Measurements from ENCODE around the gene S100A7. TPM values are rescaled to one million over a fixed set of nuclear protein-coding genes. Genes with fewer than 3 reads are reported as not detected.

S100A7 gene
- total and polyA plus RNA-seq, 4 donors = not detected

DNA sequence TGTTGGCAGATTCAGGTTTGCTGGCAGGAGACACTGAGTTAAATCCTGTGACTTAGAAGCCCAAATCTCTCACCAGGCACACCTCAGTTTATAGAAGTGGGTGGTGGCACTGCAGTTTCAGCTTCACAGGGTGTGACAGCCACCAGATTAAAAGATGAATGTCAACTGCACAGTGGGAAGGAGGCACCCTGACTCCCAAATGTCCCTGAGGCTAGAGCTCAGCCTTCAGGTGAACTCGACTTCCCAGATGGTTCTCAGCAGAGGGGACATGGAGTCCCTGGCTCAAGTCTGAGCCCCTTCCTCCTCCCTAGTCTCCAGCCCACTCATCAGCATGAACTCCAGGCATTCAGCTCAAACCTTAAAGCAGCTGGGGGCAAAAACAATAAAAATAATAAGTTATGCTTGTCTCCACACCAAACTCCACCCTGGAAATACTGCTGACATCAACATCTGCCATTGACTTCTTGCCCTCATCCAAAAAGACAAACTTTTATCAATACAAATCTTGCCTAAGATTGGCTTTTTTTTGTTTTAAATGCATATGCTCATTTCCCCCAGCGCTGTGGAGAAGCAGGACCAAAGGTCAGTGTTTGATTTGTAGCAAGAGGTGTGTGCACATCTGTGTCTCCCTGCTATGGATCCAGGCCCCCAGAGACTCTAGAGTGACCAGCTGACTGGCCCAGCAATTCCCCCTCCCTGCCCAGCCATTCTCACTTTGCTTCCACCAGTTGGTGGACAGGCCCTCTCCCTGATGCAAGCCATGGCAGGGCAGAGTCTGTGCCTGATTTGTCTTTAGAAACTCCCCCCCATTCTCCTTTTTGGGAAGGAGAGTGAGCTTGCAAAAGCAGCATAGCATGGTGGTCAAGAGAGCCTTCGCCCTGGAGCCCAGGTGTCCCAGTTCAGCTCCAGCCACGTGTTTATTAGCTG is 18.5 kb upstream of the S100A7 start:
- DNase-seq (ENCODE audit: low spot score) = no peak

DNA sequence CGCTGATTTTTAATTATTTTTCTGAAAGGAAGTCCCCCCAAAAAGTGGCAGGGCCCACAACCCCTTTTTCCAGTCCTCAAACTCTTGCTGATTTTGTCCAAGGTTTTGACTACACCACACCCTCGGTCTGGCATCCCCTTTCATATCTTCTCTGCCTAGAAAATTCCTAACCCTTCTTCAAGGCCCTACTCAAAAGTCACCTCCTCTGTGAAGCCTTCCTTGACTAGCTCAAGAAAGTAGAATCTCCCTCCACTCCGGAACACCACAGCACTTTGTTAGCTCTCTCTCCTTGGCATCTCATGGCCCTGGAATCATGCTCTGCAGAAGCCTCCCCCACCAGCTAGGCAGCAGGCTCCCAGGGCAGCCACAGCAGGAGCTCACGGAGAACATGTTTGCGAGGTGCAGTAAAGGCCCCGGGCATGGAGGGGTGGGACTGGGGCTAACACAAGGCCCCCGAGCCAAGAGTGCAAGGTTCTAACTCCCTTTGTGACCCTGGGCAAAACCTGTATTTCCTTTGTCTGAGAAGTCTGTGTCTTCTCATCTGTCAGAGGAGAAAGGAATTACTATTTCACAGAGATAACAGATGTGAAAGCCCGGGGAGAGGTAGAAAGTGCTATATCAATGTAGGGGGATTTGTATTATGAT is 17.7 kb upstream of the S100A7 start:
- no peaks in the 10 kb centered on the region for H3K36me3 ChIP-seq (ENCODE audit: control insufficient read depth in 4 of 4, insufficient read depth in 3 of 4, low read depth in 1 of 4, low read length in 3 of 4)
- WGBS = 69% methylated on average over 8 of the region's 8 CpGs
- no peak overlapping the region for H3K9ac ChIP-seq (ENCODE audit: low read depth in 1 of 2, low read length in 2 of 2)
- peaks cover 0 to 4% (median 1%) of the 10 kb centered on the region in 4 donors for H3K27me3 ChIP-seq (ENCODE audit: control insufficient read depth in 4 of 4, insufficient read depth in 4 of 4, low read length in 3 of 4)
- DNase-seq (ENCODE audit: low spot score) = no peak
- no peak overlapping the region for H3K4me3 ChIP-seq (ENCODE audit: low read depth in 1 of 3, low read length in 3 of 3)
- peaks cover 0 to under 1% (median 0%) of the 10 kb centered on the region in 4 donors for H3K9me3 ChIP-seq (ENCODE audit: control insufficient read depth in 4 of 4, low read length in 3 of 4)
- no peaks in the 10 kb centered on the region for H3K4me1 ChIP-seq (ENCODE audit: control insufficient read depth in 4 of 4, insufficient read depth in 4 of 4, low read length in 3 of 4)
- no peak overlapping the region for H3K27ac ChIP-seq (ENCODE audit: low read depth in 1 of 2, low read length in 2 of 2)
- TF ChIP-seq, protein P1, sequence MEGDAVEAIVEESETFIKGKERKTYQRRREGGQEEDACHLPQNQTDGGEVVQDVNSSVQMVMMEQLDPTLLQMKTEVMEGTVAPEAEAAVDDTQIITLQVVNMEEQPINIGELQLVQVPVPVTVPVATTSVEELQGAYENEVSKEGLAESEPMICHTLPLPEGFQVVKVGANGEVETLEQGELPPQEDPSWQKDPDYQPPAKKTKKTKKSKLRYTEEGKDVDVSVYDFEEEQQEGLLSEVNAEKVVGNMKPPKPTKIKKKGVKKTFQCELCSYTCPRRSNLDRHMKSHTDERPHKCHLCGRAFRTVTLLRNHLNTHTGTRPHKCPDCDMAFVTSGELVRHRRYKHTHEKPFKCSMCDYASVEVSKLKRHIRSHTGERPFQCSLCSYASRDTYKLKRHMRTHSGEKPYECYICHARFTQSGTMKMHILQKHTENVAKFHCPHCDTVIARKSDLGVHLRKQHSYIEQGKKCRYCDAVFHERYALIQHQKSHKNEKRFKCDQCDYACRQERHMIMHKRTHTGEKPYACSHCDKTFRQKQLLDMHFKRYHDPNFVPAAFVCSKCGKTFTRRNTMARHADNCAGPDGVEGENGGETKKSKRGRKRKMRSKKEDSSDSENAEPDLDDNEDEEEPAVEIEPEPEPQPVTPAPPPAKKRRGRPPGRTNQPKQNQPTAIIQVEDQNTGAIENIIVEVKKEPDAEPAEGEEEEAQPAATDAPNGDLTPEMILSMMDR (IDR thresholded peaks at IDR 0.05; ENCODE audit: low read depth, low read length, missing input control) = no peak
- TF ChIP-seq, protein P2, sequence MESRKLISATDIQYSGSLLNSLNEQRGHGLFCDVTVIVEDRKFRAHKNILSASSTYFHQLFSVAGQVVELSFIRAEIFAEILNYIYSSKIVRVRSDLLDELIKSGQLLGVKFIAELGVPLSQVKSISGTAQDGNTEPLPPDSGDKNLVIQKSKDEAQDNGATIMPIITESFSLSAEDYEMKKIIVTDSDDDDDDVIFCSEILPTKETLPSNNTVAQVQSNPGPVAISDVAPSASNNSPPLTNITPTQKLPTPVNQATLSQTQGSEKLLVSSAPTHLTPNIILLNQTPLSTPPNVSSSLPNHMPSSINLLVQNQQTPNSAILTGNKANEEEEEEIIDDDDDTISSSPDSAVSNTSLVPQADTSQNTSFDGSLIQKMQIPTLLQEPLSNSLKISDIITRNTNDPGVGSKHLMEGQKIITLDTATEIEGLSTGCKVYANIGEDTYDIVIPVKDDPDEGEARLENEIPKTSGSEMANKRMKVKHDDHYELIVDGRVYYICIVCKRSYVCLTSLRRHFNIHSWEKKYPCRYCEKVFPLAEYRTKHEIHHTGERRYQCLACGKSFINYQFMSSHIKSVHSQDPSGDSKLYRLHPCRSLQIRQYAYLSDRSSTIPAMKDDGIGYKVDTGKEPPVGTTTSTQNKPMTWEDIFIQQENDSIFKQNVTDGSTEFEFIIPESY (IDR thresholded peaks at IDR 0.05) = no peak
- TF ChIP-seq RAD21 (IDR thresholded peaks at IDR 0.05) = no peak
- no peak for TF ChIP-seq TAF1 (conservative IDR thresholded peaks at IDR 0.05)
- TF ChIP-seq EGR1 (IDR thresholded peaks at IDR 0.05; ENCODE audit: low read depth in 2 of 2) = no peak
- TF ChIP-seq YY1 (IDR thresholded peaks at IDR 0.05) = no peak
- no peak for TF ChIP-seq FOXA2 (IDR thresholded peaks at IDR 0.05)
- no peak for TF ChIP-seq SP1 (IDR thresholded peaks at IDR 0.05)
- TF ChIP-seq RXRA (IDR thresholded peaks at IDR 0.05) = no peak
- TF ChIP-seq HNF4A (conservative IDR thresholded peaks at IDR 0.05) = no peak
- no peak for TF ChIP-seq JUND (IDR thresholded peaks at IDR 0.05)
- TF ChIP-seq GABPA (IDR thresholded peaks at IDR 0.05 in 1 of 2, conservative IDR thresholded peaks at IDR 0.05 in 1 of 2) = no peak
- TF ChIP-seq, protein P3, sequence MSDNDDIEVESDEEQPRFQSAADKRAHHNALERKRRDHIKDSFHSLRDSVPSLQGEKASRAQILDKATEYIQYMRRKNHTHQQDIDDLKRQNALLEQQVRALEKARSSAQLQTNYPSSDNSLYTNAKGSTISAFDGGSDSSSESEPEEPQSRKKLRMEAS (IDR thresholded peaks at IDR 0.05) = no peak
- TF ChIP-seq FOXA1 (IDR thresholded peaks at IDR 0.05) = no peak

More for the DNA sequence above, 18.5 kb upstream of the S100A7 start:
- H3K4me1 ChIP-seq (ENCODE audit: control insufficient read depth in 4 of 4, insufficient read depth in 4 of 4, low read length in 3 of 4) = no peaks in the 10 kb centered on the region
- no peak overlapping the region for H3K9ac ChIP-seq (ENCODE audit: low read depth in 1 of 2, low read length in 2 of 2)
- no peaks in the 10 kb centered on the region for H3K9me3 ChIP-seq (ENCODE audit: control insufficient read depth in 4 of 4, low read length in 3 of 4)
- H3K27ac ChIP-seq (ENCODE audit: low read depth in 1 of 2, low read length in 2 of 2) = no peak overlapping the region
- H3K27me3 ChIP-seq (ENCODE audit: control insufficient read depth in 4 of 4, insufficient read depth in 4 of 4, low read length in 3 of 4) = peaks cover 0 to 4% (median 1%) of the 10 kb centered on the region in 4 donors
- no peaks in the 10 kb centered on the region for H3K36me3 ChIP-seq (ENCODE audit: control insufficient read depth in 4 of 4, insufficient read depth in 3 of 4, low read depth in 1 of 4, low read length in 3 of 4)
- no peak overlapping the region for H3K4me3 ChIP-seq (ENCODE audit: low read depth in 1 of 3, low read length in 3 of 3)
- TF ChIP-seq EGR1 (IDR thresholded peaks at IDR 0.05; ENCODE audit: low read depth in 2 of 2) (no peak), FOXA2 (IDR thresholded peaks at IDR 0.05) (no peak), HNF4A (conservative IDR thresholded peaks at IDR 0.05) (no peak), GABPA (IDR thresholded peaks at IDR 0.05 in 1 of 2, conservative IDR thresholded peaks at IDR 0.05 in 1 of 2) (no peak), HNF4G (IDR thresholded peaks at IDR 0.05) (no peak), SP1 (IDR thresholded peaks at IDR 0.05) (no peak)
- TF ChIP-seq, protein P2 (IDR thresholded peaks at IDR 0.05) = no peak
- TF ChIP-seq, protein P1 (IDR thresholded peaks at IDR 0.05; ENCODE audit: low read depth, low read length, missing input control) = no peak
- WGBS = 49% methylated on average over 4 of the region's 4 CpGs

Data from liver (tissue), 9 donors.